Measurements from ENCODE around the gene CCNA2.

Gene CCNA2

DNA sequence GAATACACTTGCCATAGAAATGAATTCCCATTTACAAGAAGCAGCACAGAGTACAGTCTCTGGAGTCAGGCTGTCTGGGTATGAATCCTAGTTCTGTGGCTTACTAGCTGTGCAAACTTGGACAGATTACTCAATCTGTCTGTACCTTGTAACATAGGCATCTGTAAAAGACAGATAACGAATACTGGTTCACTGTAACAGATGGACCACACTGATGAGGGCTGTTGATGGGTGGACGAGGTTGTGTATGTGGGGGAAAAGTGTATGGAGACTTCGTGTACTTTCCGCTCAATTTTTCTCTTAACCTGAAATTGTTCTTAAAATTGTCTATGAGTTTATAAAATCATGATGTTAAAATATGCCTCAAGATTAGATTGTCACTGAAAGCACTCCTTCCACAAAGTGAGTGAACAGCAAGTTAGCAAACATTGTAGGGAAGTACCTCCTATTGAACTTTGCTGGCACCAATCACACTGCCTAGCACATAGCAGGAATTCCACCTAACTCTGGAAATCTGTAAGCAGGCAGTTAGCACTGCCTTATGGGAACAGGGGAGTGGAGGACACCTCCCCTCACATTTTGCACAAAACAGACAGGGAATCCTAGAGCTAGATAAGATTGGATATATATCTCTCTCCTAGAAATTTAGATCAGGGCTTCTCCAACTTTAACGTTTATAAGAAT lies 29.0 kb downstream of the CCNA2 start:
- Histone ChIP-seq H3K4me3 (ENCODE audit: low read depth in 1 of 5, low read length in 5 of 5) (no peak overlapping the region), H3K9ac (ENCODE audit: low read length in 5 of 5) (no peak overlapping the region), H3K36me3 (ENCODE audit: control insufficient read depth in 5 of 5, insufficient read depth in 5 of 5, low read length in 5 of 5) (no peaks in the 10 kb centered on the region), H3K27ac (ENCODE audit: low read depth, low read length) (no peak overlapping the region), H3K4me1 (ENCODE audit: control insufficient read depth in 5 of 5, insufficient read depth in 5 of 5, low read length in 5 of 5) (no peaks in the 10 kb centered on the region), H3K9me3 (ENCODE audit: control insufficient read depth in 5 of 5, low read length in 5 of 5) (no peaks in the 10 kb centered on the region), H3K27me3 (ENCODE audit: control insufficient read depth in 5 of 5, insufficient read depth in 4 of 5, low read length in 5 of 5) (peaks cover 0 to 5% (median 0%) of the 10 kb centered on the region in 5 donors)

DNA sequence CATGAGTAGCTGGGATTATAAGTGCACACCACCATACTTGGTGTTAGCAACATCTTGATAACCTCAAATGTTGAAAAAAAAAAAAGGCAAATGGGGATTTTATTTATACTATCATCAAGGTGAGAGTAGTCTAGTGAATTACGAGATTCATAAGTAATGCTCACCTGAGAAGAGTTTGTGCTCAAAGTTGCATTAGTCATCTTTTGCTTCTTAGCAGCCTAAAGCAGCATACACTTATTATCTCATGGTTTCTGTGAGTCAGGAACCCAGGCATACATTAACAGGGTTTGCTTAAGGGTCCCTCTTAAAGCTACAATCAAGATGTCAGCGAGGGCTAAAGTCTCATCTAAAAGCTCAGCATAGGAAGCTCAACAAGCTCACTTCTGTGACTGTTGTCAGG lies 30.7 kb downstream of the CCNA2 start:
- H3K9ac ChIP-seq (ENCODE audit: low read length in 5 of 5), result no peak overlapping the region
- no peaks in the 10 kb centered on the region for H3K4me1 ChIP-seq (ENCODE audit: control insufficient read depth in 5 of 5, insufficient read depth in 5 of 5, low read length in 5 of 5)
- H3K9me3 ChIP-seq (ENCODE audit: control insufficient read depth in 5 of 5, low read length in 5 of 5), result no peaks in the 10 kb centered on the region
- H3K36me3 ChIP-seq (ENCODE audit: control insufficient read depth in 5 of 5, insufficient read depth in 5 of 5, low read length in 5 of 5), result no peaks in the 10 kb centered on the region
- peaks cover 0 to 5% (median 0%) of the 10 kb centered on the region in 5 donors for H3K27me3 ChIP-seq (ENCODE audit: control insufficient read depth in 5 of 5, insufficient read depth in 4 of 5, low read length in 5 of 5)
- no peak overlapping the region for H3K4me3 ChIP-seq (ENCODE audit: low read depth in 1 of 5, low read length in 5 of 5)
- H3K27ac ChIP-seq (ENCODE audit: low read depth, low read length), result no peak overlapping the region

DNA sequence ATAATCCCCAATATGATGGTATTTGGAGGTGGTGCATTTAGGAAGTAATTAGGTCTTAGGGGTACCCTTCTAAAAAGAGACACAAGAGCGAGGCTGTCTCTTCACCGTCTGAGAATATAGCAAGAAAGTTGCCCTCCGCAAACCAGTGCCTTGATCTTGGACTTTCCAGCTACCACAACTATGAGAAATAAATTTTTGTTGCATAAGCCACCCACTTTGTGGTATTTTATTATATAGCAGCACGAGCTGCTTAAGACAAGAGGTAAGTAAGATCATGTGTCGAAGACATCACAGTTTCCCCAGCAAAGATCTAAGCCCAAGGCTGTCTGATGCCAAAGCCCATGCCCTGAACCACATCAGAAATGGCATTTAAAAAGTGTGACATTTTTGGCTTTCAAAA lies 32.2 kb downstream of the CCNA2 start:
- H3K36me3 ChIP-seq (ENCODE audit: control insufficient read depth in 5 of 5, insufficient read depth in 5 of 5, low read length in 5 of 5), result no peaks in the 10 kb centered on the region
- peaks cover 0 to 5% (median 0%) of the 10 kb centered on the region in 5 donors for H3K27me3 ChIP-seq (ENCODE audit: control insufficient read depth in 5 of 5, insufficient read depth in 4 of 5, low read length in 5 of 5)
- H3K27ac ChIP-seq (ENCODE audit: low read depth, low read length), result no peak overlapping the region
- H3K9me3 ChIP-seq (ENCODE audit: control insufficient read depth in 5 of 5, low read length in 5 of 5), result no peaks in the 10 kb centered on the region
- H3K9ac ChIP-seq (ENCODE audit: low read length in 5 of 5), result no peak overlapping the region
- H3K4me3 ChIP-seq (ENCODE audit: low read depth in 1 of 5, low read length in 5 of 5), result no peak overlapping the region
- H3K4me1 ChIP-seq (ENCODE audit: control insufficient read depth in 5 of 5, insufficient read depth in 5 of 5, low read length in 5 of 5), result peaks cover 0 to 1% (median 0%) of the 10 kb centered on the region in 5 donors

DNA sequence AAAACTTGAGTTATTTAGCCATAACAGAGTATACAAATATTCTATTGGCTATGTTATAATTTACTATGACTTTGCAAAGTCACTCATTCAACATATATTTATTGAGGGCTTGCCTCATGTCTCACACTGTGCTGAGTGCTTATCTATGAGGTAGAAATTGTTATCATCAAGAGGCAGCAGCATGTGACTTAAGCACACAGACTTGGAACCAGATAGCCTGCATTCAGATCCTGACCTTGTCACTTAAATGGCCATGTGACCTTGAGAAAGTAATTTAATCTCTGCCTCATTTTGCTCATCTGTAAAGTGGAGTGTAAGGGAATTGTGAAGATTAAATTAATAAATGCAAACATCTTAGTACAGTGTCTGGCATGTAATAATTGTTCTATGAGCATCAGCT lies 32.7 kb downstream of the CCNA2 start:
- Histone ChIP-seq H3K36me3 (ENCODE audit: control insufficient read depth in 5 of 5, insufficient read depth in 5 of 5, low read length in 5 of 5) (no peaks in the 10 kb centered on the region), H3K4me3 (ENCODE audit: low read depth in 1 of 5, low read length in 5 of 5) (no peak overlapping the region), H3K27me3 (ENCODE audit: control insufficient read depth in 5 of 5, insufficient read depth in 4 of 5, low read length in 5 of 5) (peaks cover 0 to 5% (median 0%) of the 10 kb centered on the region in 5 donors), H3K9ac (ENCODE audit: low read length in 5 of 5) (no peak overlapping the region), H3K27ac (ENCODE audit: low read depth, low read length) (no peak overlapping the region), H3K9me3 (ENCODE audit: control insufficient read depth in 5 of 5, low read length in 5 of 5) (no peaks in the 10 kb centered on the region), H3K4me1 (ENCODE audit: control insufficient read depth in 5 of 5, insufficient read depth in 5 of 5, low read length in 5 of 5) (peaks cover 0 to 6% (median under 1%) of the 10 kb centered on the region in 5 donors)

DNA sequence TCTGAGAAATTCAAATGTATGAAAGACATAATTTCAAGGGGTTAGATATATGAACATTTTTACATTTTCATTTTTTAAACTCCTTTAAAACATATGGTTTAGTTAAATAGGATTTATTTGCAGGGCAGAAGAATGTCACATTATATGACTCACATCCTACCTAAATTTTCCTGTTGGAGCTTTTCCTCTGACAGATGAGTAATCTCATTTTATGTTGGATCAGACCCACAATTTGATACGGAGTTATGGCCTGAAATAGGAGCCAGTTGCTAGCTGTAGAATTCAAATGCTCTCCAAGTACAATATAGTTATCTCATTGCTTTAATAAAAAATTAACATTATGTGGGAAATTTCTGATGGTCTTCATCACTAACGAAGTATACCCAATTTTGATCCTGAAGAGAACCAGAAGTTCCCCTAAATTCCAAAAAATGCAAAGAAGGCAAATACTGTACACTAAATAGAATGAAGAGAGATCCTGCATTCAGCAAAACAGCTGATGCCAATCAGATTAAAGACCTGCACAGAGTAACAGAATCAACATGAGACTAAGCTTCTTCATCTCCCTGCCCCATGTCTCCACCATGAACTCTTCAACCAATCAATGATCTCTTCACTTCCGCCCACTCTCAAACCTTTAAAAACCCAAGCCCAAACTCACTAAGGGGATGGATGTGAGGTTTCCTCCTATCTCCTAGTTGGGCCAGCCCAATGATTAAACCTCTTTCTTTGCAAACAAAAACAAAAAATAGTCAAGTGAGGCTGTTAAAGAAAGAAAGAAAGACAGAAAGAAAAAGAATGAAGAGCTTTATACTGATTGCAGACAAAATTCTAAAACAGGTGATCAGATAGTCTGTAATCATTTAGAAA lies 33.5 kb downstream of the CCNA2 start:
- Histone ChIP-seq H3K27ac (ENCODE audit: low read depth, low read length) (no peak overlapping the region), H3K4me1 (ENCODE audit: control insufficient read depth in 5 of 5, insufficient read depth in 5 of 5, low read length in 5 of 5) (peaks cover 0 to 12% (median 8%) of the 10 kb centered on the region in 5 donors), H3K4me3 (ENCODE audit: low read depth in 1 of 5, low read length in 5 of 5) (no peak overlapping the region), H3K36me3 (ENCODE audit: control insufficient read depth in 5 of 5, insufficient read depth in 5 of 5, low read length in 5 of 5) (no peaks in the 10 kb centered on the region), H3K27me3 (ENCODE audit: control insufficient read depth in 5 of 5, insufficient read depth in 4 of 5, low read length in 5 of 5) (peaks cover 0 to 5% (median 0%) of the 10 kb centered on the region in 5 donors), H3K9me3 (ENCODE audit: control insufficient read depth in 5 of 5, low read length in 5 of 5) (no peaks in the 10 kb centered on the region), H3K9ac (ENCODE audit: low read length in 5 of 5) (no peak overlapping the region)

DNA sequence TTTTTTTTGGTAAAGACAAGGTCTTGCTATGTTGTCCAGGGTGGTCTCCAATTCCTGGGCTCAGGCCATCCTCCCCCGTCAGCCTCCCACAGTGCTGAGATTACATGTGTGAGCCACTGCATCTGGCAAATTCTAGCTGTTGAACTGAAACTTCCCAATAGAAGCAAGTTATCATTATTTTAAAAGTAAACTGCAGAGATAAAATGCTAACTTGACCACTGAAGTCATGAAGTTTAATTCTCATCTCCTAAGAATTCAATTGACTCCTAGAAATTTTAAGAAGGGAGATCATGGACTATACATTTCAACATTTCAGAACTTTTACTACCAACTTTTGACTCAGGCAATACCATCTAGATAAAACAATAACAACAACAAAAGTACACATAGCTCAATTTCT lies 34.2 kb downstream of the CCNA2 start:
- Histone ChIP-seq H3K4me1 (ENCODE audit: control insufficient read depth in 5 of 5, insufficient read depth in 5 of 5, low read length in 5 of 5) (peaks cover 0 to 12% (median 8%) of the 10 kb centered on the region in 5 donors), H3K4me3 (ENCODE audit: low read depth in 1 of 5, low read length in 5 of 5) (no peak overlapping the region), H3K9me3 (ENCODE audit: control insufficient read depth in 5 of 5, low read length in 5 of 5) (peaks cover 0 to 2% (median 0%) of the 10 kb centered on the region in 5 donors), H3K27ac (ENCODE audit: low read depth, low read length) (no peak overlapping the region), H3K9ac (ENCODE audit: low read length in 5 of 5) (no peak overlapping the region), H3K27me3 (ENCODE audit: control insufficient read depth in 5 of 5, insufficient read depth in 4 of 5, low read length in 5 of 5) (peaks cover 0 to 5% (median 0%) of the 10 kb centered on the region in 5 donors), H3K36me3 (ENCODE audit: control insufficient read depth in 5 of 5, insufficient read depth in 5 of 5, low read length in 5 of 5) (no peaks in the 10 kb centered on the region)

DNA sequence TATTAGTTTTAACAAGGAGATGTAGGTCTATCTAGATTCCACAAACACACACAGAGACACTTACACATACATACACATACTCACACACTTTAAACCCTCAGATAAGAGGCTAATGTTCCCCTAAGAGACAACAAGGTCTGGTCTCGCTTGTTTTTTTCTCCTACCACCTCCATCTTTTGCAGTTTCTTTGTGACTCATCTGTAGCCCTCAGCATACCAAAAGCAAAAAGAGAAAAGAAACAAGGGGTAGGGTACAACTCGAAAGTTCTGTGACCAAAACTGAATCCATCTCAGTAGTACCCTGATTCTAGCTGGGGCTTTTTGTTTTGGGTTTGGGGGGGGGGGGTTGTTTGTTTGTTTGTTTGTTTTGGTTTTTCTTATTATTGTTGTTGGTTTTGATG lies 34.8 kb downstream of the CCNA2 start:
- H3K27me3 ChIP-seq (ENCODE audit: control insufficient read depth in 5 of 5, insufficient read depth in 4 of 5, low read length in 5 of 5), result peaks cover 0 to 3% (median 0%) of the 10 kb centered on the region in 5 donors
- H3K9ac ChIP-seq (ENCODE audit: low read length in 5 of 5), result no peak overlapping the region
- no peaks in the 10 kb centered on the region for H3K36me3 ChIP-seq (ENCODE audit: control insufficient read depth in 5 of 5, insufficient read depth in 5 of 5, low read length in 5 of 5)

DNA sequence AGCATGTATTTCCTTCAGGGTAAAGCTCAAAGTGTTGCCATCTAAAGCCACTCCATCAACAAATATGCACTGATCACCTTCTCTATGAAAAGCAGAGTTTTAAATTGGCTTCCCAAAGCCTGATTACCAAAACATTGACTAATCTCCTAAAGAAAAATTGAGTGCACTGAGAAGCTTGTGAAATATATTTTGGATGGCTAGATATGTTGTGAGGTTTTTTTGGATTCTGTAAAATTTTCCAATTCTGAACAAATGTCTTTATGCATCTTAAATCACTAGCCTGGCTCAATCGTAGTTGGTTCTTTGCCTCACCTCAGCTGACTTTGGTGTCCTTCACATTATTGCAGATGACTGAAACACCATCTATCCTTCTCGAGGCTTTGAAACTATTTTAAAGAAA lies 37.5 kb downstream of the CCNA2 start:
- H3K27ac ChIP-seq (ENCODE audit: low read depth, low read length), result peak overlapping the region; percentile 45
- H3K4me1 ChIP-seq (ENCODE audit: control insufficient read depth in 5 of 5, insufficient read depth in 5 of 5, low read length in 5 of 5), result peaks cover 0 to 12% (median 8%) of the 10 kb centered on the region in 5 donors
- H3K27me3 ChIP-seq (ENCODE audit: control insufficient read depth in 5 of 5, insufficient read depth in 4 of 5, low read length in 5 of 5), result peaks cover 0 to 3% (median 0%) of the 10 kb centered on the region in 5 donors
- H3K9me3 ChIP-seq (ENCODE audit: control insufficient read depth in 5 of 5, low read length in 5 of 5), result peaks cover 0 to 7% (median 4%) of the 10 kb centered on the region in 5 donors
- no peak overlapping the region for H3K9ac ChIP-seq (ENCODE audit: low read length in 5 of 5)
- H3K4me3 ChIP-seq (ENCODE audit: low read depth in 1 of 5, low read length in 5 of 5), result no peak overlapping the region
- H3K36me3 ChIP-seq (ENCODE audit: control insufficient read depth in 5 of 5, insufficient read depth in 5 of 5, low read length in 5 of 5), result no peaks in the 10 kb centered on the region

More for the DNA sequence above, 34.8 kb downstream of the CCNA2 start:
- Histone ChIP-seq H3K27ac (ENCODE audit: low read depth, low read length) (no peak overlapping the region), H3K4me1 (ENCODE audit: control insufficient read depth in 5 of 5, insufficient read depth in 5 of 5, low read length in 5 of 5) (peaks cover 0 to 12% (median 8%) of the 10 kb centered on the region in 5 donors), H3K4me3 (ENCODE audit: low read depth in 1 of 5, low read length in 5 of 5) (no peak overlapping the region), H3K9me3 (ENCODE audit: control insufficient read depth in 5 of 5, low read length in 5 of 5) (peaks cover 0 to 7% (median 4%) of the 10 kb centered on the region in 5 donors)

DNA sequence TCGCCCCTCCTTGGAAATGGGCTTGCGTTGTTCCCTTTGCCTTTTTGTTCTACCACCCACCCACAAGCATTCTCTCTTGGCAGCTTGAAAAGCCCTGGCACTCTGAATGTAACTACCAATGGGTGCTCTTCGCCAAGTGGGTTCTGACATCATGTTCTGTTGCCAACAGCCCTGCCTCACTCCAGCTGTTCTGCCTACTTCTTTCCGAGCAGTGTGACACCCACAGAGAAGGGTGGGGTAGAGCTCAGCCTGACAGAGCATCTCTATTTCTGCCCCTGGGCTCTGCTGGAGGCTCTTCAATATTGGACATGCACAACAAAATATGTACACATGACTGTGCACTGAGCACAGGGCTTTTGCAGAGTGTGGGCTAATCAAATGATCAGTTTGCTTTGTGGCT lies 38.2 kb downstream of the CCNA2 start:
- Histone ChIP-seq H3K36me3 (ENCODE audit: control insufficient read depth in 5 of 5, insufficient read depth in 5 of 5, low read length in 5 of 5) (no peaks in the 10 kb centered on the region), H3K27me3 (ENCODE audit: control insufficient read depth in 5 of 5, insufficient read depth in 4 of 5, low read length in 5 of 5) (peaks cover 0 to 3% (median 0%) of the 10 kb centered on the region in 5 donors), H3K4me1 (ENCODE audit: control insufficient read depth in 5 of 5, insufficient read depth in 5 of 5, low read length in 5 of 5) (peaks cover 0 to 12% (median 8%) of the 10 kb centered on the region in 5 donors), H3K9ac (ENCODE audit: low read length in 5 of 5) (no peak overlapping the region), H3K27ac (ENCODE audit: low read depth, low read length) (peak overlapping the region; percentile 47), H3K9me3 (ENCODE audit: control insufficient read depth in 5 of 5, low read length in 5 of 5) (peaks cover 0 to 7% (median 4%) of the 10 kb centered on the region in 5 donors), H3K4me3 (ENCODE audit: low read depth in 1 of 5, low read length in 5 of 5) (no peak overlapping the region)

DNA sequence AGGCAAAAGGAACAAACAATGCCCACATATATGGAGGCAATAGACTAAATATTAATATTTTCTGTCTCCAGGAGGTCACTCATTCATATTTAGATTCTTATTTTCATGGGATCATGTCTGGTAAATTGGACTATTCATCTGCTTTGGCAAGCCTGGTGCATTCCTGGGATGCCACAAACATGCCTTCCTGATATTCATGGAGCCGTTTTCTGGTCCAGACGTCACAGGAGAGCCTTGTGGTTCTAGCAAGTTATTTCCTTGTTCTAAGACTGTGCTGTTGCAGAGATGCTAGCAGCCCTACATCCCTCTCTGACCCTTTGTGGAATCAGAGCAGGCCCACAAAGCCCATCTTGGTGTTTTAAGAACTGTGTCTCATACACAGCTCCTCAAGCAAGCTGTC lies 38.7 kb downstream of the CCNA2 start:
- Histone ChIP-seq H3K36me3 (ENCODE audit: control insufficient read depth in 5 of 5, insufficient read depth in 5 of 5, low read length in 5 of 5) (no peaks in the 10 kb centered on the region), H3K9me3 (ENCODE audit: control insufficient read depth in 5 of 5, low read length in 5 of 5) (peaks cover 0 to 7% (median 4%) of the 10 kb centered on the region in 5 donors), H3K27me3 (ENCODE audit: control insufficient read depth in 5 of 5, insufficient read depth in 4 of 5, low read length in 5 of 5) (peaks cover 0 to 3% (median 0%) of the 10 kb centered on the region in 5 donors), H3K4me3 (ENCODE audit: low read depth in 1 of 5, low read length in 5 of 5) (no peak overlapping the region), H3K27ac (ENCODE audit: low read depth, low read length) (peak overlapping the region; percentile 47), H3K9ac (ENCODE audit: low read length in 5 of 5) (no peak overlapping the region), H3K4me1 (ENCODE audit: control insufficient read depth in 5 of 5, insufficient read depth in 5 of 5, low read length in 5 of 5) (peaks cover 0 to 12% (median 8%) of the 10 kb centered on the region in 5 donors)

Data from subcutaneous abdominal adipose tissue (tissue), 5 donors.